ENCODE measurements around the gene MAX. TPM values are rescaled to one million over a fixed set of nuclear protein-coding genes. Genes with fewer than 3 reads are reported as not detected.

MAX gene, protein sequence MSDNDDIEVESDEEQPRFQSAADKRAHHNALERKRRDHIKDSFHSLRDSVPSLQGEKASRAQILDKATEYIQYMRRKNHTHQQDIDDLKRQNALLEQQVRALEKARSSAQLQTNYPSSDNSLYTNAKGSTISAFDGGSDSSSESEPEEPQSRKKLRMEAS
- 29.5 TPM for total RNA-seq

DNA sequence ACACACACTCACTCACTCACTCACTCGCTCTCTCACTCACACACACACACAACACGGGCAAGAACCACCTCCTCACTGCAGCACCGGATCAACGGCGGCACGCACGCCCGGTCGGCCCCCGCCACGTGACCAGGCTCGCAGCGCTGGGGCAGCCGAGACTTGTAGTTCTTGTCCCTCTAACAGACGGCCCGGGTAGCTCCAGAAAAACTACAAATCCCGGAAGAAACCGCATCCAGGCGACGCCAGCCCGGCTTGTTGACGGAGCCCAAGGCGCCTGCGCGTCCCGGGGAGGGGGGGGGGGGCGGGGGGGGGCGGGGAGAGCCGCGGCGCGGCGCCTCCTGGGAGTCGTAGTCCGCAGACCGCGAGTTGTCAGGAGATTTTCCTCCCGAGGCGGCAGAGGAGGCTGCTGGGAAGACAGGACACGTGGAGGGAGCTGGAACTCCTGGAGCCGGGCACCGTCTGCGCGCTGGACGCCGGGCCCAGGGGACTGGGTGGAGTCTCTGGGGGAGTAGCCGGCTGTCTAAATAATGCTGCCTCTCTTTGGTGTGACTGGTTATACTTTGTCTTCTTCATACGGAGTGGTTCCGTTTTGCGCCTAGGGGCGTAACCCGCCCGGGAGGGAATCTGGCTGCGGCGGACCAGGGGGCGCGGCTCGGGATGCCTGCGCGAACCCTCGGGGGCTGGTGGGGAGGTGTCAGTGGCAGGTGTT, at the start of gene MAX:
TSS of gene MAX (minus strand) at position 77 of the 709 bp plus-strand sequence. CDS start 178 bp downstream, outside the sequence.
- peak; percentile 99 for DNase-seq

DNA sequence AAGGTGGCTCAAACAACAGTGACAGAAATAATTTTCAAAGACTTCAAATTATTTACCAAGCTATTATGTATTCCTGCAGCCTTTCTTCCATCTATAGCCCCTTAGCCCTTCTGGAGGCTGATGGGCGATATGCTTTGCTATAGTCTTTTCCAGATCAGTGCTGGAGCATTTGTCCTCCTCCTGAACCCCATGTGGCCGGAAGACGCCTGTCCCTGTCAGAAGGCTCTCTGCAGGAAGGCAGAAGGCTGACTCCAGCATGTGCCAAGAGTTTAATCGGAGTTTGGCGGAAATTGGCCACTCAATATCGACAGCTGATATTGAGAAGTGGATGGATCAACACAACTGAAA, 49.3 kb upstream of the MAX start:
- DNase-seq: no peak

DNA sequence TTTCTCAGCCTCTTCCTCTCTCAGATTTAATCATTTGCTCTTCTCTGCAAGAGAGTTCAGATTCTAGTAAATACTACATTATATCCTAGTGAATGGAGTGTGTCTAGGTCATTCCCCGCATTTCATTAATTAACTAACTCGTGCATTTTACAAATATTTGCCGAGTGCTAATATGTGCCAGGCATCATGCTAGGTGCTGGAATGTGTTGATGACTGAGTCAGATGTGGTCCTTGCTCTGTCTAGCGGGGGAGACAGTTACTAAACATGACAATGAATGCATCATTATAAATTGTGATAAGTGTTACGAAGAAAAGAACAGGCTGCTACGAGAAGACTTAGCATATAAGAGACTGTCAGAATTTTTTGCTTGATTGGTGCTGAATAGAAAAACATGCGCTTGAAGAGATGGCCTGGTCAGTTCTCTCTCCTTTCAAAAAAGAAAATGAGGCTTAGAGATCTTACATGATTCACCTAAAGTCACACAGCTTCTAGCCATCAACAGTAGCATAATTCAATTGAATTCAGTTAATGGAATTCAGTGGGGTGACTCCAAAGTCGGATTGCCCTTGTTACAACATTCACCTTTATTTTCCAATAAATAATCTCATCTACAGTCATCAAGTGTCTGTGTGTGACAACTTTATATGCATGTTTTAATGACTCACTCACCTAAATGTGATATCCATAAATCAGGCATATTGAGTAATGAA, 48.7 kb upstream of the MAX start:
- no peak for DNase-seq

DNA sequence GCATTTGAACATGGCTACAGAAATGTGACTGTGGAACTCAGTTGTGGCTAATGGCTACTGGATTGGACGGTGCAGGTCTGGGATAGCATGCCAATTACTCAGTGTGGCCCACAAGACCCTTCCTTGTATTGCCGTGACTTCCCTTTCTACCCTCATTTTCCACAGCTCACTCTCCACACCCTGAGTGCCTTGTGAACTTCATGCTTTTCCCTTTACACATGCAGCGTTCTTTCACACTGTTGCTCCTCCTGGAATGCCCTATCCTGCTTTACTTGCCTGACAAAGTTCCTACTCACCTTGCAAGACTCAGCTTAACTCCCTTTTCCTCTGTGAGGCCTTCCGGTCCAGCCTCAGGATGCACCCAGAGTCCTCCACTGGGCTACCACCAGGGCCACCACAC, 46.8 kb upstream of the MAX start:
- DNase-seq: no peak

DNA sequence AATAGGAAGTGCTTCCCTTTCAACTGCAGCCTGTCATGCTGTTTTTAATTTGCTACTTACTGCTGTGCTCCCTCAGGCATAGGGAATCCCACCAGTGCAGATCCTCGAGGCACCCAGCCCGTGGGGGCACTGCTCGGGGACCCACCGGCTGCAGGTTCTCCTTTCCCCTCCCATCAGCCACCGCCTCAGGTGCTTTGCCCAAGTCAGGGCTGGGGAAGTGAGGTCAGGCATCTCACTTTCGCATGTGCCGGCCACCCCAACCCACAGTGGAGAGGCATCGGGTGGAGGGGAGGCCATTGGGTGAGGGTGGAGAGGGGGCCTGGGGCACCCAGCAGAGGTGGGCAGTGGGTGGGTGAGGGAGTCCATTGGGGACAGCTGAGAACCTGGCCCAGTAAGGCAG, 41.9 kb upstream of the MAX start:
- no peak for DNase-seq

DNA sequence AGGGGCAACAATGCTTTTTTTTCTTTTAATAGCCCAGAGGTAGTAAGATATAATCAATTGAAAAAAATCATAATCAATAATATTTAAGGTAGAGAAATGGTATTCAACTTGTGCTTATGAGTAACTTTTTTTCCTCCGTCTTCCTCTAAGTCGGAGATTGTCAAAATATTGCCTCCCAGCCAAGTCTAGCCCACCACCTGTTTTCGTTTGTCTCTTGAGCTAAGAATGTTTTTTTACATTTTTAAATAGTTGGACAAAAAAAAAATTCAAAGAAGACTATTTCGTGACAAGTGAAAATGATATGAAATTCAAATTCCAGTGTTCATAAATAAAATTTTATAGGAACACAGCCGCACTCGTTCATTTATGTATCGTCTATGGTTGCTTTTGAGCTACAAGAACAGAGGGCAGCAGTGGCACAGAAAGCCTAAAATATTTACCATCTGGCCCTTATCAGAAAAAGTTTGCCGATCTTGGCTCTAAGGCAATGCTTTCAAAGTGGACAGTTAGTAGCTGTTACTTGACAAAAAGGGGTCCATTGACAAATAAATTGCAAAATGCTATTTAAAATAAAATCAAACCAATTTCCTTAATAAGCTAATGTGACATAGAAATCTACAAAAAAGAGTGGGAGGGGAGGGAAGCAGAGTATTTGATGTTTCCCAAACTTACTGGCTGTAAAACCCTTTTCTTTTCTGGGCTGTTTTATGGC, 40.8 kb upstream of the MAX start:
- DNase-seq: peak; percentile 49

DNA sequence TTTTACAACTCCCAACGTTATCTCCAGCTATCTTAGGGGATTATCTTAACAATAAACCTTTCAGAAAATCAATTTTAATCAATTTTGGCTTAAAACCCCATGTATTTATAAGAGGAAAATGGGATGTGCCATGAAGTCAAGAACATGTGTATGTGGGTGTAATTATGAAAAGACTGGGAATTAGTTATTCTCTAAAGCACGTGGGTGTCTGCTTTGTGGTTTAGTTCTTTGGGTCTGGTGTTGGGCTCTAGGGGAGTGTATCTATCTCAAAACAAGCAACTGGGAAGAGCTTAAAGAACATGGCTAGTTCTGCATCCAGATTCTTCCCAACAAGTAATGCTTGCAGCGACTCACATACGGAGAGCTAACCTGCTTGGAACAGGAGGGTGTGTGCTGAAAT, 40.1 kb upstream of the MAX start:
- DNase-seq: no peak

DNA sequence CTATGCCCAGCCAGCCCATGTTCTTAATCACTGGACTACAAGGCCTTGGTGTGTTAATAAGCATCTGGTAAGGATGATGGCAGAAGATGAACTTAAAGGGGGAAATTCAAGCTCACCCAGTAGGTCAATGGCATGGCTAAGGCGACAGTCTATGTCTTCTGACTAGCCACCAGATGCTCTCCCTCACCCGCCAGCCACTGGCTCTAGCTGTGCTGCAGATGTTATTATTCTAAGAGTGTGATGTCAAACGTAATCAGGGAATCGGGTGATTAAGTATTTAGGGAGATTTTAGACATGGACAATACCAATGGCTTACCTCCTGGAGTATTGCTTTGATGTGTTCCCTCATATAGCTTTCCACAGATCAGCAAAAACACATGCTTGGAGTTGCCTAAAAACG, 39.2 kb upstream of the MAX start:
- no peak for DNase-seq

DNA sequence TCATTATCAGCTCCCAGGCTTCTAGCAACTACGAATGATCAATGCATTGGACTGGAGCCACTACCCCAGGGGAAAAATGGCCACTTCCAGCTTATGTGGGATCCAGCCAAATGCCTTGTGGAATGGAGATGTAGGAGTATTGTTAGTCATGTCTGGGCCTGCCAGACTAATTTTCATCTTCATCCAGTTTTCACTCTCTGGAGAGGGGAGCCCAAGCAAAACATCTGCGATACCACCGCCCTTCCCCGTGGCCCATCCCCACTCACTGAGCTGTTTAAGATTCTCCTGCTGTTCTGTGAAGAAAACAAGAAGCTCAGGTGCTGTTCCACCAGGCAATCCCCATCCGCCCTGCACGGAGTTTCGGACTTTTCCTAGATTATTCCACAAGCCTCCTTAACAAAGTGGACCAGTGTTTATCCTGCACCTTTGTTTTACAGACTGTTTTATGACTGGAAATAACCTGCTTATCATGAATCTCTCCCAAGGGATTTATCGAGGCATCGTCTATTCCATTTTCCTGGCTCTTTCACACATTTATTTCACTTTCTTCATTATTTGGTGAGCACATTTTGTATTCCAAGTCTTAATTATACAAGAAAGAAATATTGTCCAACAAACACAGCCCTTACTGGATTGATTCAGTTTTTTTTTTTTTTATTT, 35.5 kb upstream of the MAX start:
- DNase-seq: no peak

DNA sequence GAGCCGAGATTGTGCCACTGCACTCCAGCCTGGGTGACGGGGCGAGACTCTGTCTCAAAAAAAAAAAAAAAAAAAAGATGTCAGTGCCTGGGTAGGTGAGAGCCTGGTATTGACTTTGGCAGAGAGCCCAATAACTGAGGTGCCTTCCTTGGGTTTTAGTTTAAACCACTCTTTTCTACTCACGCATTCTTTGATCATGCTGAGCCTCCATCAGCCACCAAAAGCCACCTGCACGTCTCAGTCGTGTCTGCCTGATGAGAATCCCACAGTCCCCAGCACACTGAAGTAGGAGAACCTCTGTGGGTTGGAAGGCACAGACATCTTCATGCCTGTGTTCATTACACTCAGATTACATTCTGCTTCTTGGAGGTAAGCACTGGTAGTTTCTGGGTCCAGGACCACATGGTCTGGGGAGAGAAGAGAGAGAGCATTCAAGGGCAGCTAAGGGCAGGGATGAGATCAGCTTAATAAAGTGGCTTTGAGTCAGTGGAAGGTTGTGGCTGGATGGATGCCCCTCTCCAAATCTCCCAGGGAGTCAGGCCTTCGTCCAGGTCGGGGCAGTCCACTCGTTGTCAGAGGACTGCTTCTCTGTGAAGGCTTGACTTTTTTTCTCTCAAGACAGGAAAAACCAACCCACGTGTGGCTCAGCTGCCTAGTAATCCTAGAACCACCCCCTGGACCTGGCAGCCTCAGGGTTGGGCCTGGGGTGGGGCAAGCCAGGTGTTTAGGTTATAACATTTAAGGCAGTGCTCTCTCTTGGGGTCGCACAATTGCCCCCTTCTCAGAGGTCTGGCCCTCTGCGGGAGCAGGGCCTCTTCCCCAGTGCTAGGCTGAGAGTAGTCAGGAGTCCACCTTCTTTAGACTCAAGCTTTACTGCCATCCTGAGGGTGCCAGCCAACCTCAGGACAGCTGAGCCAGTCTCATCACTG, 32.6 kb upstream of the MAX start:
- no peak for DNase-seq

DNA sequence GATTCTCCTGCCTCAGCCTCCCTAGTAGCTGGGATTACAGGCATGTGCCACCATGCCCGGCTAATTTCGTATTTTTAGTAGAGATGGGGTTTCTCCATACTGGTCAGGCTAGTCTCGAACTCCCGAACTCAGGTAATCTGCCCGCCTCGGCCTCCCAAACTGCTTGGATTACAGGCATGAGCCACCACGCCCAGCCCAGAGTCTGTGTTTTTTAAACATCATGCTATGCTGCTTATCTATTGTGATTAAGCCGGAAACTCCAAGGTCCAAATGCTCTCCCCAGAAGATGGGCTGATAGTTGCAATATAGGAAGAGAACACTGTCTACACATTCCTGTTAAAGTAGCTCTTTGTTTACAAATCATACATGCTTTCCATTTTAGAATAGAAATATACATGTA, 30.5 kb upstream of the MAX start:
- DNase-seq: no peak

DNA sequence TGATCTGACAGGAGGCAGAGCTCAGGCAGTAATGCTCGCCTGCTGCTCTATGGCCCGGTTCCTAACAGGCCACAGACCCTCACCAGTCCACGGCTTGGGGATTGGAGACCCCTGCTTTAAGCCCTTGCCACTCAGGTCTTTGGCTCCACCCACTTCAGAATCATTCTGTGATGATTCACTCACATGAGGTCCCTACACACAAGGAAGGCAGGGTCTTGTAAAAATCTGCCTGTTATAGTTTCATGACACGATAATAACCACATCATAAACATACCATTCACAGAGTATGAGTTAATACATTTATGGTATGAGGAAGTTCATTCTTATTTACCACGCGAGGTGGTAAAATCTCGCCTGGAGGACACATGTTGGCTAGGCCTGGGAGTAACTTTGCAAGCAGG, 29.0 kb upstream of the MAX start:
- no peak for DNase-seq

DNA sequence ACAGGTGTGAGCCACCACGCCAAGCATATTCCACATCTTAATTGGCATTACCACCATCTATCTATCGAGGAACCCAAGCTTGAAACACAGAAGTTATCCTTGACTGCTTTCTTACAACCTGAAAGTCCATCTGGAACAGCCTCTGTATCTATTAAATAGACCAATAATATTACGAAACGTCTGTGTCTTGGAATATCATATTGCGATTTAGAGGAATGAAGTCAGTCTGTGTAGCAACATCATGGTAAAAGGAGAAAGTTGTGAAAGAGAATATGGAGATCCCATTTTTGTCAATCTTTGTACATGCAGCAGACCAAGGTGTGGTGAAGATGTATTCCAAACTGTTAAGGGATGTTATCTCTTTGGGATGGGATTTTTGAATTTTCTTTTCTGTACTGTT, 25.8 kb upstream of the MAX start:
- no peak for DNase-seq

DNA sequence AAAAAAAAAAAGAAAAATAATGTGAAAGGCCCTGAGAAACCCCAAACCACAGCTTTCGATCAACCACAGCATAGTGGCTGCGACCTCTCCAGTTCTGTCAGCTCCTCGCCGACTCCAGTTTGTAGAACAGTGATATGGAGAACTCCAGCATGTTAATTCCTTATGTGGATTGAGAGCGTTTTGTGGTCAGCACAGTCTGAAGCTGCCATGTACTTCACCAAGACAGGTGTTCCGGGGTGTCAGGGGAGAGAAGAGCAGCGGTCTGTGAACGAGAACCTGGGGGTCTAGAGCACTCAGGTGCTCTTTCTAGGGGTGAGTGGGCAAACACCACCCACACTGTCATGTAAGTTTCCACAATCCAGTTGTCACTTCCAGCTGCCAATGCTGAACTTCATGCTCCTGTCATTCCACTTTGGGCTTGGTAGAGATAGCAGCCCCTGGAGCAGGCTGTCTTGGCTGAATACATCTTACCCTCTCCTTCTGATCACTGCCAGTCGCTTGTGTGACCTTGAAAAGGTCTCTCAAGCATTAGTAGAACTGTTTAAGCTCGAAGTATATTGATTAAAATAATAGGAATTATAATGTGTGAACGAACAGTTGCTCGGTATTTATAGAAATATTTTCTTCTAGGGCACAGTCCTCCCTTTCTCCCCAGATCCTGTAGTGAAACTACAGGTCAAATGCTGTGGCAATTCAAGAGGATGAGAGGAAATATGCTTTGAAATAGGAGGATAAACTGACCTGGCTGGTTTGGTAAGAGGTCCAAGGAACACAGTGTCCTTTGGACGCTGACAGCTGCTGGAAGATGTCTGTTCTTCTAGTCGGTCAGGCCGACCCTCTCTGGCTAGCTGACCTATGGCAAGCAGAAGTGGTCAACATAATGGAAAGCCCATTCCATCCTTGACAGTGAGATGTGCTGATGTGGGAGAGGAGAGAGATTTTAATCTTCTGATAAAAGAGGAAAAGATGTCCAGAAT, 15.7 kb upstream of the MAX start:
- no peak for DNase-seq

DNA sequence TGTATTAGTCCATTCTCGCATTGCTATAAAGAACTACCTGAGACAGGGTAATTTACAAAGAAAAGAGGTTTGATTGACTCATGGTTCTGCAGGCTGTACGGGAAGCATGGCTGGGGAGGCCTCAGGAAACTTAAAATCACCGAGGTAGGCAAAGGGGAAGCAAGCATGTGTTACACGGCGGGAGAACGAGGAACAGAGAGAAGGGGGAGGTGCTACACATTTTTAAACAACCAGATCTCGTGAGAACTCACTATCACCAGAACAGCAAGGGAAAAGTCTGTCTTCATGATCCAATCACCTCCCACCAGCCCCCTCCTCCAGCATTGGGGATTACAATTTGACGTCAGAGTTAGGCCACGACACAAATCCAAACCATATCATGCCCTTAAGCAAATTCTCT, 13.3 kb upstream of the MAX start:
- no peak for DNase-seq

DNA sequence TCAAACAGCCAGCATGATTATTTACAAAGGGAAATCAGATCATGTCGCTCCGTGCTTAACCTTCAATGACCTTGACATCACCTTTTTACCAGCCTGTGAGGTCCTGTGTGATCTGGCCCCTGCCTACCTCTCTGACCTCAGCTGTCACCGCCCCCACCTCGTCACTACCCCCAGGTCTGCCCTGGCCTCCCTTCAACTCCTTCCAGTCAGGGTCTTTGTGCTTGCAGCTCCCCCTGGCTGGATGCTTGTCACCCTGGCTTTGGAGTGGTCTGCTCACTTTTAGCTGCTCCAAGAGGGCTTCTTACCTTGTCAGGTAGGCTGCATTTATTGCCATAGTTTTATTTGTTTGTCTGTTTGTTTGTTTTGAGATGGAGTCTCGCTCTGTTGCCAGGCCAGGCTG, 8.2 kb upstream of the MAX start:
- DNase-seq: no peak

DNA sequence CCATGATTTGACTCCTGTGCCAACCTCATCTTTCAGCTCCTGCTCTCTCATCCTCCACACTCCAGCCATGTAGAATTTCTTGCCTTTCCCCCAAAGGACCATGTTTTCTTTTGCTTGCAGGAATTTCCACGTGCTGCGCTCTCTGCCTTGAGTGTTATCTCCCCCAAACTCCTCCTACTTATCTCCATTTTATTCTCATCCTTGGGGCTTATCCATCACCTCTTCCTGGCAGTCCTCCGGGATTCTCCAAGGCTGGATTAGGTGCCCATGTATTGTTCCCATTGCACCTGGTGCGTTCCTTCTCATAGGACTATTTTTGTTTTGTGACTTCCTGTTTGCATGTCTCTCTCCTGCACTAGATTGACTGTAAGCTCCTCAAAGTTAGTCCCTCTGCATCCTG, 7.0 kb upstream of the MAX start:
- no peak for DNase-seq

DNA sequence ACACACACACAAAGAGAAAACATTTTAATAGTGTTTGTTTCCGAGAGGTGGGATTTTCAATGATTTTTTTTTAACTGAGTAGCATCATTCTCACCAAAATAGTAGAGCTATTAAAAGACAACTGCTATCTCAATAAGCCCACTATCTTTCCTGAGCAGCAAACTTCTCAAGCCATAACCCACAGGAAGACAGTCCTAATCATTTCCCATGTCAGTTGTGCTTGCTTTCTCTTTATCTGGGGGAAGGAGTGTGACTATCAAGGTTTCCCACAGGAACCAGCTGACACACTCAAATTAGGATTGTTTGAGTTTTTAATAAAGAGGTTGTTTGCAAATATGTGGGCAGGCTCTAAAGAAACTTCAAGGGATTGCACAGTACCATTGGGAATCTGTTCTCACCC, 4.9 kb upstream of the MAX start:
- DNase-seq: no peak

DNA sequence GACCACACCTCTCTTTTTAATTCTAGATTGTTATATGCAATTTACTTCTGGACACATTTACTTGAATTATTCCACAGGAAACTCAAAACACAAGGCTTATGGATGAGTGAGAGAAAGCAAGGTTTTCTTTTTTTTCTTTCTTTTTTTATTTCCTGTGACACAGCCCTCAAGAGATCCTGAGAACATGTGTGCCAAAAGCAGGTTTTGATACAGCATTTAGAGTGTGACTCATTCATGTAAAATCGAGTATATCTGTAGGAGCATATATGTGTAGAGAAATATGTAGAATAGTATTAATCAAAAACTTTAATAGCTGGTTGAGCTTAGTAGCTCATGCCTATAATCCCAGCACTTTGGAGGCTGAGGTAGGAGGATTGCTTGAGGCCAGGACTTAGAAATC, 4.4 kb upstream of the MAX start:
- no peak for DNase-seq

DNA sequence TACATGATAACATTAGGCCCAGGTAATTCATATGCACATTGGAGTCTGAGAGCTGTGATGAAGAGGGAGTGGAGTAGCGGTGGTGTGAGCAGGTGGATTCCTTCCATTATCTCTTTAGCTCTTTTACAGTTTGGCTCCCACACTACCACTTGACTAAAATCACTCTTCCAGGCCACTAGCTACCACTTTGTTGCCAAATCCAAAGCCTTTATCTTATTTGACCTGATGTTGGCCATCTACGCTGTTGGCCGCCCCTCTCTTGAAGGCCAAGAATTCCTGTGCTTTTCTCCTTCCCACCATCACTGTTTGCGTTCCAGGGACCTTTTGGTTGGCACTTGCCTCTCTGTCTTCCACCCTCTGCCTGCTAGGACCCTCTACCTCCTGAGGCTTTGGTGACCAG, 4.0 kb upstream of the MAX start:
- no peak for DNase-seq
